ENCODE data around the gene MTA3.

The MTA3 gene

GRCh38 chr2:42743659-42743990 lies 175.2 kb downstream of the MTA3 start:
- H3K4me3 ChIP-seq (ENCODE audit: low read depth in 1 of 2, low read length in 1 of 2), result no peak overlapping the region
- H3K4me1 ChIP-seq (ENCODE audit: control insufficient read depth in 1 of 2, insufficient read depth in 1 of 2, low read depth in 1 of 2, low read length in 1 of 2), result no peaks in the 10 kb centered on the region
- no peak for TF ChIP-seq CTCF (IDR thresholded peaks at IDR 0.05)
- H3K27me3 ChIP-seq, result no peaks in the 10 kb centered on the region
- H3K36me3 ChIP-seq, result no peaks in the 10 kb centered on the region
- H3K27ac ChIP-seq, result no peak overlapping the region
- no peaks in the 10 kb centered on the region for H3K9me3 ChIP-seq

GRCh38 chr2:42744545-42745082 lies 176.2 kb downstream of the MTA3 start:
- H3K9me3 ChIP-seq, result no peaks in the 10 kb centered on the region
- no peaks in the 10 kb centered on the region for H3K4me1 ChIP-seq (ENCODE audit: control insufficient read depth in 1 of 2, insufficient read depth in 1 of 2, low read depth in 1 of 2, low read length in 1 of 2)
- H3K36me3 ChIP-seq, result no peaks in the 10 kb centered on the region
- no peaks in the 10 kb centered on the region for H3K27me3 ChIP-seq
- H3K4me3 ChIP-seq (ENCODE audit: low read depth in 1 of 2, low read length in 1 of 2), result no peak overlapping the region
- TF ChIP-seq CTCF (IDR thresholded peaks at IDR 0.05), result no peak
- no peak overlapping the region for H3K27ac ChIP-seq

- H3K27ac ChIP-seq, result no peak overlapping the region
- H3K4me1 ChIP-seq (ENCODE audit: control insufficient read depth in 1 of 2, insufficient read depth in 1 of 2, low read depth in 1 of 2, low read length in 1 of 2), result peaks cover 21 to 24% of the 10 kb centered on the region in 2 experiments
- no peaks in the 10 kb centered on the region for H3K9me3 ChIP-seq
- no peak overlapping the region for H3K4me3 ChIP-seq (ENCODE audit: low read depth in 1 of 2, low read length in 1 of 2)
- no peak for TF ChIP-seq CTCF (IDR thresholded peaks at IDR 0.05)
- H3K36me3 ChIP-seq, result no peaks in the 10 kb centered on the region
- H3K27me3 ChIP-seq, result no peaks in the 10 kb centered on the region
These were observed 179.0 kb downstream of the MTA3 start for GRCh38 chr2:42747422-42747821.

- Histone ChIP-seq H3K4me1 (ENCODE audit: control insufficient read depth in 1 of 2, insufficient read depth in 1 of 2, low read depth in 1 of 2, low read length in 1 of 2) (peaks cover 36 to 38% of the 10 kb centered on the region in 2 experiments), H3K36me3 (no peaks in the 10 kb centered on the region), H3K4me3 (ENCODE audit: low read depth in 1 of 2, low read length in 1 of 2) (no peak overlapping the region), H3K27ac (no peak overlapping the region), H3K9me3 (no peaks in the 10 kb centered on the region), H3K27me3 (no peaks in the 10 kb centered on the region)
- no peak for TF ChIP-seq CTCF (IDR thresholded peaks at IDR 0.05)
These were observed 180.4 kb downstream of the MTA3 start for GRCh38 chr2:42748840-42749239.

GRCh38 chr2:42752314-42752713 lies 183.9 kb downstream of the MTA3 start:
- TF ChIP-seq CTCF (IDR thresholded peaks at IDR 0.05), result peak; percentile 39
- peaks cover 59 to 63% of the 10 kb centered on the region in 2 experiments for H3K4me1 ChIP-seq (ENCODE audit: control insufficient read depth in 1 of 2, insufficient read depth in 1 of 2, low read depth in 1 of 2, low read length in 1 of 2)
- H3K27ac ChIP-seq, result peak overlapping the region; percentile 96
- H3K4me3 ChIP-seq (ENCODE audit: low read depth in 1 of 2, low read length in 1 of 2), result peak overlapping the region; percentile 37 to 60
- no peaks in the 10 kb centered on the region for H3K9me3 ChIP-seq
- H3K36me3 ChIP-seq, result no peaks in the 10 kb centered on the region
- H3K27me3 ChIP-seq, result no peaks in the 10 kb centered on the region
